ENCODE results near the gene WDR81. TPM values are rescaled to one million over a fixed set of nuclear protein-coding genes. Genes with fewer than 3 reads are reported as not detected.
A peak's percentile ranks its signal among the peaks of the same experiment; 100 is the strongest.

WDR81 gene
- polyA plus RNA-seq, 1 donor (not counting 4 experiments of a cell fraction or from before 2014, with no cell fraction given): 4.2 TPM

- peaks cover 36% of the 10 kb centered on the region for H3K79me2 ChIP-seq (ENCODE audit: control insufficient read depth, insufficient read depth, low read length)
- FAIRE-seq: no peak
Observed at GRCh38 chr17:1712271-1712670, 12.2 kb upstream of the WDR81 start.

GRCh38 chr17:1713160-1713877 lies 11.2 kb upstream of the WDR81 start:
- peaks cover 32% of the 10 kb centered on the region for H4K20me1 ChIP-seq (ENCODE audit: control insufficient read depth, extremely low read depth, insufficient read depth, low read length)
- TF ChIP-seq CTCF (optimal IDR thresholded peaks at IDR 0.05 in 1 of 3, IDR thresholded peaks at IDR 0.05 in 1 of 3, conservative IDR thresholded peaks at IDR 0.05 in 1 of 3; ENCODE audit: extremely low read depth in 1 of 3, insufficient read depth in 2 of 3, low read length in 3 of 3): no peak
- TF ChIP-seq EZH2 (IDR thresholded peaks at IDR 0.05; ENCODE audit: low read length): no peak
- H3K4me3 ChIP-seq (ENCODE audit: control insufficient read depth in 2 of 3, extremely low read depth in 1 of 3, insufficient read depth in 2 of 3, low read depth in 1 of 3, low read length in 3 of 3): peak overlapping the region; percentile 79 to 96 (median 81)
- no peak overlapping the region for H3K27ac ChIP-seq (ENCODE audit: control insufficient read depth, insufficient read depth, low read length)
- peak overlapping the region; percentile 85 for H3K4me2 ChIP-seq (ENCODE audit: control insufficient read depth, extremely low read depth, insufficient read depth, low read depth, low read length)
- H3K4me1 ChIP-seq (ENCODE audit: control insufficient read depth, extremely low read depth, insufficient read depth, low read length): peaks cover 38% of the 10 kb centered on the region
- H3K9ac ChIP-seq (ENCODE audit: control insufficient read depth, extremely low read depth, insufficient read depth, low read length): peak overlapping the region; percentile 86
- dilution Hi-C loops (cut with MboI; ENCODE audit: extremely low pct_ligation_motif_present, low sequenced_read_pairs): no loop called here
- H3K36me3 ChIP-seq (ENCODE audit: control insufficient read depth in 2 of 2, extremely low read depth in 1 of 2, insufficient read depth in 2 of 2, low read length in 2 of 2): peaks cover 22 to 25% of the 10 kb centered on the region in 2 experiments
- DNase-seq (ENCODE audit: low read depth, low spot score): no peak
- H3K79me2 ChIP-seq (ENCODE audit: control insufficient read depth, insufficient read depth, low read length): peaks cover 36% of the 10 kb centered on the region
- H3K9me1 ChIP-seq (ENCODE audit: control insufficient read depth, extremely low read depth, insufficient read depth, low read length): no peaks in the 10 kb centered on the region
- H2AFZ ChIP-seq (ENCODE audit: control insufficient read depth, low read length): no peak overlapping the region
- no peaks in the 10 kb centered on the region for H3K9me3 ChIP-seq (ENCODE audit: control insufficient read depth, low read depth, low read length)
- FAIRE-seq: no peak
- H3K27me3 ChIP-seq (ENCODE audit: control insufficient read depth, extremely low read depth, insufficient read depth, low read length): no peaks in the 10 kb centered on the region

More at GRCh38 chr17:1712271-1712670, 12.2 kb upstream of the WDR81 start:
- H3K4me3 ChIP-seq (ENCODE audit: control insufficient read depth in 2 of 3, extremely low read depth in 1 of 3, insufficient read depth in 2 of 3, low read depth in 1 of 3, low read length in 3 of 3): peak overlapping the region in 1 of 3 experiments; percentile 5
- no peak overlapping the region for H3K27ac ChIP-seq (ENCODE audit: control insufficient read depth, insufficient read depth, low read length)
- no peak overlapping the region for H3K9ac ChIP-seq (ENCODE audit: control insufficient read depth, extremely low read depth, insufficient read depth, low read length)
- no peaks in the 10 kb centered on the region for H3K9me3 ChIP-seq (ENCODE audit: control insufficient read depth, low read depth, low read length)
- peak overlapping the region; percentile 13 for H3K4me2 ChIP-seq (ENCODE audit: control insufficient read depth, extremely low read depth, insufficient read depth, low read depth, low read length)
- H4K20me1 ChIP-seq (ENCODE audit: control insufficient read depth, extremely low read depth, insufficient read depth, low read length): peaks cover 32% of the 10 kb centered on the region
- dilution Hi-C loops (cut with MboI; ENCODE audit: extremely low pct_ligation_motif_present, low sequenced_read_pairs): no loop called here
- H2AFZ ChIP-seq (ENCODE audit: control insufficient read depth, low read length): no peak overlapping the region
- H3K36me3 ChIP-seq (ENCODE audit: control insufficient read depth in 2 of 2, extremely low read depth in 1 of 2, insufficient read depth in 2 of 2, low read length in 2 of 2): peaks cover 23 to 25% of the 10 kb centered on the region in 2 experiments
- no peak for DNase-seq (ENCODE audit: low read depth, low spot score)
- H3K4me1 ChIP-seq (ENCODE audit: control insufficient read depth, extremely low read depth, insufficient read depth, low read length): peaks cover 32% of the 10 kb centered on the region
- TF ChIP-seq EZH2 (IDR thresholded peaks at IDR 0.05; ENCODE audit: low read length): no peak
- TF ChIP-seq CTCF (optimal IDR thresholded peaks at IDR 0.05 in 1 of 3, IDR thresholded peaks at IDR 0.05 in 1 of 3, conservative IDR thresholded peaks at IDR 0.05 in 1 of 3; ENCODE audit: extremely low read depth in 1 of 3, insufficient read depth in 2 of 3, low read length in 3 of 3): no peak
- H3K27me3 ChIP-seq (ENCODE audit: control insufficient read depth, extremely low read depth, insufficient read depth, low read length): no peaks in the 10 kb centered on the region
- no peaks in the 10 kb centered on the region for H3K9me1 ChIP-seq (ENCODE audit: control insufficient read depth, extremely low read depth, insufficient read depth, low read length)
